HG02759 (cell line): ENCODE data around the gene KCND2.

ENCODE experiments used
- ATAC-seq: cut with Tn5 transposase; IDR thresholded peaks from one replicate; pipeline ENCODE4 v1.9.1; 2021; ENCODE audit warnings: mild to moderate bottlenecking, moderate library complexity; ENCODE audit not compliant: unreplicated experiment

KCND2 gene

DNA sequence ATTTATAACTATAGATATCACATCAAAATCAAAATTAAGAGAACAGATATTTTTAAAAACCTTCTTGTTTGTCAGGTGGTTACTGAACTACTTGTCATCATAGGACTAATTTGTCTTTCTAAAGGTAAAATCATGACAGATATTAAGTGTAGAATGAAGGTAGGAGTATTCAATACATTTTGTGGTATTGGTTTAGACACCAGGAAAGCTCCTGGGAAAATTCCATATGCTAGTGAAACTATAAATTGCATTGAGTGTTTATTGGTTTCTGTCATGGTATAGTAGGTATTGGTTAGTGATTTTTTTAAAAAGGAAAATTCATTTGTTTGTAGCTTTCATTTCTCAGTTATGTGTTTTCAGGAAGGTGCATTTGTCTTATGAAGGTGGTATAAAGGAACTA is 132.7 kb downstream of the KCND2 start:
- no peak for ATAC-seq

DNA sequence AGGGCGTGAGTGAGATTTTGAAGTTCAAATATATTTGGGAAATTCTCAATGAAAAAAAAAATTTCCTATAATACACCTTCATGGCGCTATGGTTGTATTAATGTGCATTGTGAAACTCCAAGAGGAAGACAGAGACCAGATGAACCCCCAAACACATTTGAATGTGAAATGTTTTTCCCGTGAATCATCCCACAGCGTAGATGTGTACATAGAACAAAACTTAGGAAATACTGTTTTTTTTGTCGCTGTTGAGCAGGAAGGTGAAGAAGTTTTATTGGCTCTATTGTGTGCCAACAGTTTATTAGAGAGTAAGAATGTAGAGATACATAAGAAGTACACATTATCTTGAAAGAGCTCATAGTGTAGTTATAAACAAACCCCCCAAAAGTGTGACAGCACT is 134.0 kb downstream of the KCND2 start:
- no peak for ATAC-seq

DNA sequence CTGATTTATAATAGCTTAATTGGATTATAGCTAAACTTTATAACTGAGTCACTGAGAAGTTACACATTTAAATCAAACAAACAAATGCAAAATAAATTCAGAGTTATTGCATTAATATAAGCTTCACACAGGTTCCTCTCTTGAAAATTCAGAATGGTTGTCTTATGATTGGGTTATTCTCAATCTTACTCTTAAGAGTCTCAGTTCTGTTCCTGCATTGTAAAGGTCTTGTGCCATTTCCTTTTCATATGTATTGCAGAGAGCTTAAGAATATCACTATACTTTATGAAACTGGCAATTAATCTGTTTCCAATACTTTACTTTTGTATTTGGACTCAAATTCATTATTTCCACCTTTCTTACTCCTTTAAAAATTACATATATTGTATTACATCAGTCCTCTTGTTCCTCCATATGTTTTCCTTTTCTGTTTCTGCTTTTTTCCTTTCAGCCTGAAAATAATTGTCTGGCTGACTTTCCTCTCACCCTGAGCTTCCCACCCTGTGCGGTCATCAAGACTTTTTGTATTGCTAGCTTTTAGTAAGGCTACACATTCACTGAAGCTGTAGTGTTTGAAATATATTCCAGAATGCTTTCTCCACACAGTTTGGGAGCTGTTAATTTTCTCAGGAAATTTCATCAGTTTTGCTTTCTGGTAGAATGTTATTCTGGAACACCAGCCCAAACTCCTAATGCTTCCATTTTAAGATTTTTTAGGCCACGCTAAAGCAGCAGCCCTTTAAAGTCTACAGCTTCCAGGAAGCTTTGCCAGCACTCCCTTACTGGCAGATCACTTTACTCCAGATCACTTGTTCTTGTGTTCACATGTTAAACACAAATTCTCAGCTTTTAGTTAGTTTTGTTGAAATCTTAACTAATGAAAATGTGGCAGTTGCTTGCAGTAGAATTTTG is 139.4 kb downstream of the KCND2 start:
- ATAC-seq: peak; percentile 86

DNA sequence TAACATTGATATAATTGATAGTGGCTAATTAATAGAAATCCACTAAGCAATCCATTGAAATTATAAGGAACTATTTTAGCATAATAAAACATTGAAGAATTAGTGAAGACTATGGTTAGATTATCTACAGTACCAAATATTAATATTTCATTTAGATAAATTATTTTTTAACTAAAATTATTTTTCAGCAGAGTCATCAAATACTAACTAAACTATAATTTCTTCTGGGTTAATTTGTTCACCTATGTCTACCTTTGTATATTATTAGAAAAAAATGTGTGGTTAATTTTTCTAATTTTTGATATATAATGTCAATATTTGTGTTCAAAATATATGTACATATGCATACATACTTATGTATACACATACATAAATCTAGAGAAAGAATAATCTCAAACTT is 140.2 kb downstream of the KCND2 start:
- no peak for ATAC-seq

DNA sequence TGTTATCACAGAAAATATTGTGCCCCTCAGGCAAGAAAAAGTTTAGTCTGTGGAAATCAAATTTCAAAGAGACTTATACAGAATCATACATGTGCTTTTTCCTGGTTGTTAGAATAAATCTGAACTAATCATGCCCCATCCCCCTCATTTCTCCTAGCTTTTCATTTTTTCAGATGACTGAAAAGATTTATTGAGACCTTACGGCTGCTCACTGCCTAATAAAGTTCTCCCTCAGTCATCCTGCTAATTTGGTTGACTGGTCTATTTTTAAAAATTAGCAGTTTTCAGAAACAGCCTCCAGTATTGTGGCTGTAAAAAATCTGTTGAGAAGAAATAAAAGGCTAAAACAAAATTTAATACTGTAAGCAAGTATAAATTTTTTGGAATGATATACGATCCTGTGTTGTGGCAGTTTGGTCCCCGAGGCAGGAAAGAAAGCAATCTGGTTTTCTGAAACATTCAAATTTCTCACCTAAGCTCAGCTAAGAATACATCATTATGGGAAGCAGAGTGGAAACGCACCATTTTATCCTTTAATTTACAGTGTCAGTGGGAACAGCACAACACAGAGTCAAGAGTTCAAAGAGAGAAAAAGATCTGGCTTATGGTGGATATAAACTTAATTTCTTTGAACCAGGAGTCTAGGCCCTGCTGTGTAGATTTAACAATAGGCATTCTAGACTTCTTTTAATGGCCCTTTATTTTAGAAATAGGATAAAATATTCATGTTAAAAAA is 144.4 kb downstream of the KCND2 start:
- no peak for ATAC-seq

DNA sequence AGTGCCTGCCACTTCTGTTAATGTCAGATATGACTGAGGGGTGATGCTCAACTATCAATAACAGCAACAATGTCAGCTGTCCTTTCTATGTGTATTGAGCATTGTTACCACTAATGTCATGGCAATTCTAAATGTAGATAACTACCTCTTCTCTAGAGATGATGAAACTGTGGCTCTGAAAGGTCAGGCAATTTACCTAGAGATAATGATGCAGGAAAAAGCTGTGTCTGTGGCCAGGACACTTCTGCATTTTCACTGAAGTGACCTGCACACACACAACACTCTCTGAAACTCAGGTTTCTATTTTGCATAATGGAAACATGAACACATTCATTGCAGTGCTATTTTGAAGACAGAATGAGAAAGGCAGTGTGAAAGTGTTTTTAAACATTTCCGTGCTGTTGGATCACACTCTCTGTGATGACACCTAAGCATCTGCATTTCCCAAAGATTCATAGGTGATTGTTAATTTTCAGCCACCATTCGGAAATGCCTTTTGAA is 148.2 kb downstream of the KCND2 start:
- peak; percentile 98 for ATAC-seq

DNA sequence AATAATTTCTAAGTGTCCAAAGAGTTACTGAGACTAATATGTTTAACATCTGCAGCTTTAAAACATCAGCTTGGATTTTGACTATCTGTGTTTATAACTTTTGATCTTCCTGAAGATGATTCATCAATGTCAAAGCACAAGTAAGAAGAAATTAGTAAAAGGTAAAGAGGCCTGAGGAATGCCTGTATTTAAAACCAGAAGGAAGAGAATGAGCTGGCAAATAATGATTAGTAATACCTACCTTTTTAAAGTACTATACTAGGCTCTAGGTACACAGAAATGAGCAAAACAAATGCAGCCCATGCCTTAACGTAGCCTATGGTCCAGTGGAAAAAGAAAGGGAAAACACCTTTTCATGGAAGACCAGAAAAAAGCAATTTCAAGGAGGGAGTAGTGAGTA is 158.0 kb downstream of the KCND2 start:
- peak; percentile 56 for ATAC-seq

DNA sequence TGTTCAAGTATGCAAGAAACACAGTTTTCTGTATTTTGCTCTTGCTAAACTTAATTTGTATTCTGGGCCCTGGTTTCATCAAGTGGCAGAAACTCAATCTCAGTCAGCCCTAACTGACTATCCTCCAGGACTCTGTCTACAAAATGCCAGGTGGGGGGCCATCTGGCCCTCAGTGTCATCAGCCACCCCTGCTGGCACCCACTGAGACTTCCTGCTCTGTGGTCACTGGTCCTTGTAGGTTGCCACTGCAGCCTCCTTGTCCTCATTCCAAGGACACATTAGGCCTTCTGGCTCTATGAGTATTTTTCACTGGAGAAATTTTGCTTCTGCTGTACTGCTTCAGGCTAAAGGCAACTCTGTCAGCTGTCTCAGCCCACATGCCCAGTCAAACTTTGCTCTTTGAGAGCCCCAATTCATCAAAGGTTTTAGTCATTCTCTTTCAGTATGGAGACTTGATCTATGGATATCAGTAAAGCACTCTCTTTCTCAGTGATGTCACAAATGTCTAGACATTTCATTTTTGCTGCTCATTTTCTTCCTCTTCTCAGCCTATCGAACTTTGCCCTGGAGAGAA is 163.6 kb downstream of the KCND2 start:
- peak; percentile 45 for ATAC-seq

DNA sequence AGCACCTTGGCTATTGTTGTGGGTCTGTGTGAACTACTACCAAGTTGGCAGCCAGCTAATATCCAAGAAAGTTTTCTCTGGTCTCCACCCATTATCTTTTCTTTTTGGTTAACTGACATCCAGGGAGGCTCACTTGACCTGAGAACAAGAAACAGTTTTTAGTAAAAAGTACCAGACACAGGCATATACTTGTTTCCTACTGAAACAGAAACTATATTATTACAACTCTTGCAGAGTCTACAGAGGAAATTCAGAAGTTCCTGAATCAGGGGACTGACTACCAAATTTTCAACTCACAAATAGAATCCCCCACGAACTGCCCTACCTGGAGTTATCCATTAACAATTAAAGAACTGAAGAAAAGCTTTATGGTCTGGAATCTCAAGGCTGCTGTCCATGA is 168.9 kb downstream of the KCND2 start:
- peak; percentile 87 for ATAC-seq

DNA sequence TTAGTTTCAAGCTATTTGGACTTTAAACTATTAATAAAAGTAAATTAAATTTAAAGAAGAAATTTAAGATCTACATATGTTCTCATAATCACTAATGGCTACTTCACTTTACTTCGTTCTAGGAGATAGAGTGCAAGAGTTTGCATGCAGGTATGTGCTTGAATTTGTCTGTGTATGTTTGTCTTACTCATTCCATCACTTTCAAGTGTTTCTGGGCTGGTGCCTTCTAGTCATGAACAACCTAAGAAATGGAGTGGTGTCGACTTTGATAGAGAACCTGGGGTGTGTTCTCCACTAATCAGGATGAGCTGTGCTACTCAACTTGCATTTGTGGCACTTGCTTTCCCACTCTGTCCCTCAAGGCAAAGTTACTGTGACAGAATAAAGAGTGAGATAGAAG is 169.9 kb downstream of the KCND2 start:
- ATAC-seq: peak; percentile 54

DNA sequence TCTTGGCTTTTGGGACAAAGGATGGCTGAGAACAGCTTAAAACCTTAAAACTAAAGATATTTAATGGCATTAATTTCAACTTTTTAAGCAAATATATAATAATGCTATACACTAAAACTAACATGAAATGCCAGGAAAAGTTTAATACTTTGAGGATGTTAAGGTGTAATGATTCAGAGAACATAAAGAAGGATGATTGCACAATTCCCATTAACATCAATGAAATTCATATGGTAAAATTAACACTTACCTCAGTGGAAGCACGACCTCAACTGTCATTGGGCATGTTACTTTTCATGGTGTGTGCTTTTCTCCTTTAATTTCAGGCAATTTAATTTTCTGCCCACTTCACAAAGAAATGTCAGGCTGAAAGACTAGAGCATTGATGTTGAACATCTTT is 171.7 kb downstream of the KCND2 start:
- ATAC-seq: no peak

DNA sequence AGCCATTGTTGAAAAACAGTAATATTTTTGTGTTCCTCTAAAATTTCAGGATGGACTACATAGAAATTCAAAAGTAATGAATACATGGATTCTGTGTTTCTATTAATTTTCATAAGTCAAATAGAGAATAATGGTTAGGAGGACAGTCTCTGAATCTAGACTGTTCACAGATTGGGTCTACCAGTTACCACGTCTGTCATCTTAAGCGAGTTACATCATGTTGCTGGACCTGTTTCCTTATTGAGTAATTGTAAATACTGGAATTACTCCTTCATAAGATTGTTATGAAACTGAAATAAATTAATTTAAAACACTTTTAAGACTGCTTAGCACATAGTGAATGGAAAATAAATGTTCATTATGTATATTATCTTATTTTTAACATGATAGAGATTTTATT is 172.3 kb downstream of the KCND2 start:
- ATAC-seq: no peak

DNA sequence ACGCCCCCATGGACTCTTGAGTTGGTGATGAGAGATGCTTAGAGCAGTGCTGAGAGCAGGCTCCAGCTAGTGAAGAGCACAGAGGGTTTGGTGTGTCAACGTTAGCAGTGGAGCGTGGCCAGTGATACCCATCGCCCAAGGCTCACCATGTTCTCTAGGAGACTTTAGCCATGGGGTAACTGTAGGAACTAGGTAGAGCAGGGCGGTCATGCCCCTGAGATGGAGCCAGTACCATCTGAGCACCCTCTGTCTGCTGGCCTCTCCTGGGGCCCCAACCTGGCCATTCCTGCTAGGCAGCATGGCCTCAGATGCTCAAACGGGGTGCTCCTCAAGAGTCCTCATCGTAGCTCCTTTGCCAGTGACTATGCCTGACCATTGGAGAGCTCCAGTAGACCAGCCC is 179.7 kb downstream of the KCND2 start:
- no peak for ATAC-seq

DNA sequence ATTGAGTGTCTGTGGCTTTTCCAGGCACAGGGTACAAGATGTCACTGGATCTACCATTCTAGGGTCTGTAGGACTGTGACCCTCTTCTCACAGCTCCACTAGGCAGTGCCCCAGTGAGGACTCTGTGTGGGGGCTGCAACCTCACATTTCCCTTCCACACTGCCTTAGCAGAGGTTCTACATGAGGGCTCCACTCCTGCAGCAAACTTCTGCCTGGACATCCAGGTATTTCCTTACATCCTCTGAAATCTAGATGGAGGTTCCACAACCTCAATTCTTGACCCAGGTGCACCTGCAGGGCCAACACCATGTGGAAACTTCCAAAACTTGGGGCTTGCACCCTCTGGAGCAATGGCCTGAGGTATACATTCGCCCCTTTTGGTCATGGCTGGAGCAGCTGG is 183.7 kb downstream of the KCND2 start:
- no peak for ATAC-seq

DNA sequence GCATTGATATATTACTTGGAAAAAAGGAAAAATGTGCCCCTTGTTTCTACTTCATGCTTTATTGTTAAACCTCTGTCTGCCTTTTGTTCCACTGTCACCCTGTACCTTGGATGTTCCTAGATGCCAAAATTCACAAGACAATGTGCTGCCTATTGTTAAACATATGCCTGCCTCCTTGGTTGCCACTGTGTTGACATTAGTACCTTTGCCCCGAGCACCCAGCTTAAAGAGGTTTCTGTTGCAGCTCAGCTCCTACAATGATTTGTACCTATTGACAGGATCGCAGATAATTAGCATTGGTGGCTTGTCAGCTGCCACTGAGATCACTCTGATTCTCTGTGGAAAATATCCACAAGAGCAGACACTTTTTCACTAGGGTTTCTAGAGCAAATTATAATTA is 188.0 kb downstream of the KCND2 start:
- no peak for ATAC-seq

DNA sequence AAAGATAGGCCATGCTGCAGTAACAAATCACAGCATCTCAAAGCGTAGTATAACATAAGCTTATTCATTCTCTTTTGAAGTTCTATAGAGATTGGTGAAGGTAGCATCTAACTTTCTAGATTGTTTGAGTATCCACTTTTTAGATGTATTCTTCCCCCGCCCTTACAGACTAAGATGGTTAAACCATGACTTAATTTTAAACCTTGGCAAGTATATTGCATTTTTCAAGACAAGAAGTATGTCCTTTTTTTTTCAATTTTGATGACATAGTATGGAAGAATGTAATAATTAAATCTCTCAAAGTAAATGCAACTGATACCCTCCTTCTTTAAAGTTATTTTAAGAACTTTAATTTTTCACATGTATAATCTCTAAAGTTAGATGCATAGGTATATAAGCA is 190.0 kb downstream of the KCND2 start:
- ATAC-seq: no peak

DNA sequence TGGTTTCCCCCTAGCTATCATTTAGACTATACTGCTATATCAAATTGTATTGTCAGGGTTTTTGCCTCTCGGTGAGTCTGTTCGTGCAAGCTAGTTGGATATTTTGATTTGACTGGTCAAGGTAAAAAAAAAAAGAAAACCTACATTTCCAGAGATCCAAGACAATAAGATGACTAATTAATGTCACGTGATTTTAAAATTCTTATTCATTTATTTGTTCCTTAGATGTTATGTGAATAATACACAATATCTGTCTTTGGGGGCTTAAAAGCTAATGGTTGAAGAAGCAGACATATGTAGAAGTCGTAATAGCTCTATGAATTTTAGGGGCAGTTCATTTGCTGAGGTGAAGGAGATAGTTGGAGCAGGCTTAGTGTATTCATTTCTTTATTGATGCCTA is 191.1 kb downstream of the KCND2 start:
- no peak for ATAC-seq

DNA sequence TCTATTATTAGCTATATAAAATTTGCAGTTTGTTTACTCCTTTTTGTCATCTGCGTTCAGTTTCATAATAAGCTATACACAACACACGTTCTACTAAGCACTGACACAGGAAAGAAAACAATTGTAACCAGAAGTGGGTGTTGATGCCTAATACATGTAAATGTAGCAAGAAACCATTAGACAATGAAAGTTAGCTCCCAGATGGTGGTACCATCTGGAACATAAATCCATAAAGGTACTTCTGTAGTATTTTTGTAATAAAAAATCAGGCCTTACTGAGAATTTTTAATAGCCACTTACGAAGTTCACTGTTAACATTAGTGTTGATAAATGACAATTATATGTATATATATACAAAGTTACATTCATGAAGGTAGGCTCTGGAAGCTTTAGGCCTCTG is 194.7 kb downstream of the KCND2 start:
- no peak for ATAC-seq

DNA sequence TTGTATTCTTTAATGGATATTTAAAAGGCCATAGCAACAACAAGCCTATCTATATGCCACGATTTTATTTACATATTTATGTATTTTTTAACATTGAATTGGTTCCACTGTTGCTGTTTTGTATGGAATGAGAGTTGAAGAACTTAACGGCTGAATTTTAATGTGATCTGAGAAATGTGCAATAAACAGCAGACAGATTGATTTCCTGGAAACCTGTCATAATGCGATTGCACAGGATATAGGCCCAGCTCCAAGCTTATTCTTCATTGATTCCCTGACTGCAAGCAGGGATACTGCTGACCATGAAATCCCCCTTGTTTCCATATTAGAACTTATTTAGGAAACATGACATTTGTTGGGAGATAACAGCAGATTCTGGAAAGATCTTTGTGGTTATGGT is 195.6 kb downstream of the KCND2 start:
- no peak for ATAC-seq

DNA sequence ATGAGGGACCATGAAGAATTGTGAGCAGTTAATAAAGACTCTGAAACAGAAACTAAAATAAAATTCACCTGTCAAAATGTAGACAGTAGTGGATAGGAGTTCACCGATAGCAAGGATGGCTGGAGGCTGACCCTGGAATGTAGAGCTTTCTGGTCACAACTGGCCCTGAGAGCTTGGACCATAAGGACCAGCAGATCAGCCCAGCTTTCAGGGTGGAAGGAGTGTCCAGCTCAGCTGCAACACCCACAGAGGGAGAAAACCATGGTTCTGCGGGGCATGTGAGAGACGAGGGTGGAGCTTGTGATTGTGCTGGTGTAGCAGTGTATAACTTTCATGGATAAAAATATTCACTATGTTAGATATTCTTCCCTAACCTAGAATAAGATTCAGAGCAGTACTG is 199.9 kb downstream of the KCND2 start:
- ATAC-seq: no peak

DNA sequence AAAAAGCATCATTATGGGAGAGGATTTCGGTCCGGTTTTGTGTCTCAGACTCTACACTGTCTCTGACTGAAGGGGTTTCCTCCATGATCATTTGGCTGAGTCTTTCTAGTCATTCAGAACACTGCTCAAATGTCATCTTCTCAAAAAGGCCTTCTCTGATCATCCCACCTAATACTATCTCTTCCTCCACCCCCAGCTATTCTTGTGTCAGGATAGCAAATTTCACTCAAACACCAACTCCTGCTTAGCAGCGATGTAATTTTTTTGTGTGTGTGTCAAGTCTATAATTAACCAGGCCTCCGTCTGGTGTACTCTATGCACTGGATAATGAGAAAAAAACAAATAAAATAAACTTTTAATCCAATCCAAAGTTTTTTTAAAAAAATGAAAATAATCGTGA is 200.4 kb downstream of the KCND2 start:
- ATAC-seq: no peak

DNA sequence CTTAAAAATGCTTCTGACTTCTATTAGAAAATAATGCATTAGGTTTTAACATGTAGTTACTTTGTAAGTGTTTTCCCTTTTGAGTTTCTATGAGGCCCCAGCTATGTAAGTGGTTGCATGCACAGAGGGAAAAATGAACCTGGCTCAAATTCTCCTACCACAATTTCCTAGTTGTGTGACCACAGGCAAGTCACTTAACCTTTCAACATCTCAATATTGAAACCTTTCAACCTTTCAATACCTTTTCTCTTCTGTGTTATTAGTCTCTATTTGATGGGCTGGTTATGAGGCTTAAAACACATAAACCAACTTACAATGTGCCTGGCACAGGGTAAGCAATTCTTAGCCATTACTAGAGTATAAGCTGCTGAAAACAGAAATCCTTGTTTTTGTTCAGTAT is 203.0 kb downstream of the KCND2 start:
- peak; percentile 84 for ATAC-seq
